Stimulated activated CD8-positive, alpha-beta memory T cell treated with anti-CD3 and anti-CD28 coated beads, Interleukin-15, amount 100 ng/mL, for 1 hour (primary cell): Measurements from ENCODE around the gene TMC3.

Experiments used
- DNase-seq: peaks from one replicate; pipeline ENCODE4 v3.0.0-alpha.2; 2020; ENCODE audit warnings: low read depth

The TMC3 gene

DNA sequence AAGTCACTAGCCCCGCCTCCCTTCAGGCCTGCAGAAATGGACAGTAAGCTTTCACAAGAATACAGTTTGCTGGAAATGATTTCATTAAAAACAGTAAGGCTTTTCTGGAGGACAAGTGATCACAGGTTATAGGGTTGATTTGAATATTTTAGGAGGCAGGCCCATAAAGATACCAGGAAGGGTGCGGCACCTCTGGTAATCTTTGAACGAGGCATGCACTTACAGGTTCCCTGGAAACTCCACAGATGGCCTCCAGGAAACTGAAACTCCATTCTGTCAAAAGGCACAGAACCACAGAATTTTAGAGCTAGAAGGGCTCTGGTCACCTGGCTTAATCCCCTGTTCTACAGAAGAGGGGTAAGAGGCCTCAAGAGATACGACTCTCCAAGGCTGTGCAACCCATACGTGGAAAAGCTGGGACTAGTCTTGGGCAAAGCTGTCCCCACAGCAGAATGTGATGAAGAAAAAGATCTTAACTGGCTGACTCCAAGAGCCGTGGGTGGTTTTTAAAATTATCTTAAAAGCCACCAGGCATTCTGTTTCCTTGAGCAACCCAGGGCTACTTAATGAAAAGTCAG is 51.2 kb downstream of the TMC3 start:
- DNase-seq, result no peak

DNA sequence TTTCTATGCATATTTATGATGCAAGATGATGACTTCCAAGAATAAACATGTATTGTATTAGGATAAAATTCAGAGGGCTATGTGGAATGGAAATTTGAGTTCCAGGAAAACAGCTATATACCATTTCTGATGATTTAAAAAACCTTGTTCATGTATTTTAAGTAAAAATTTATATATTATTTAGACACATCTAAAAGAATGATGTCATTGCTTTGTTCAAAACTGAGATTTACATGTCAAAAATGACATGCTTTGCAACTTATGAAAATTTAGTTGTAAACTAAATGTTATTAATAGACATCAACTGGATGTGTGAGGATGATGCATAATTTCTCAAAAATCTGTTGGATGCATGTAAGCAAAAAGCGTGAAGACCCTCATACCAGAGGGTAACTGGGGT is 52.3 kb downstream of the TMC3 start:
- no peak for DNase-seq

DNA sequence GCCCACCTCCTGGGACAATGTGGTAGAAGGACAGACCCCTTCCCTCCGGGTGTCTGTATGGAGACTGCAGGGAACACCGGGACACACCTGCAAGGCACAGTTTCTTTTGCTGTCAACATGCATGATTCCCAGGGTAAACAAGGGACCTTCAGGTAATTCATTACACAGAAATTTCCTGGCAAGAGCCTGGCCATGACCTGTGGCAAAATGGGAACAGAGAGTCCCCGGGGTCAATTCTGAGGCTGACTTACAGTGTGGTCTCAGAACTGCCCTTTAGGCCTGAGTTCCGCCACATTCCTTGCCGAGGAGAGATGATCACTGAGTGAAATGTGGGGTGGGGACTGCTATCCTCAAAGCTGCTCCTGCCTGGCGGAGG is 56.4 kb downstream of the TMC3 start:
- no peak for DNase-seq

DNA sequence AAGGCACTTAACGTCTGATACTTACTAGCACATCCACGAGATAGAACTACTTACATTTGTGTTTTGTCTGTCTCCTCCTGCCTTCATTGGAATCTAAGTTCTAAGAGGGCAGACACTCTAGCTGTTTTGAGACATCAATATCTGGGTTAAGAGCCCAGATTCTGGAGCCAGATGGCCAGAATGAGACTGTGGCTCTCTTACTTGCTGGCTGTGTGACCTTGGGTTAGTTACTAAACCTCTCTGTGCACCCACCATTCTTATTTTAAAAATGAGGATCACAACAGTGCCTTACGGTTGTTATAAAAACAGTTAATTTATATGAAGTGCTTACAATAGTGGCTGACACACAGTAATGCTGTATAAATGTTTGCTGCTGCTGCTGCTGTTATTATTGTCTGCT is 57.7 kb downstream of the TMC3 start:
- DNase-seq, result no peak

DNA sequence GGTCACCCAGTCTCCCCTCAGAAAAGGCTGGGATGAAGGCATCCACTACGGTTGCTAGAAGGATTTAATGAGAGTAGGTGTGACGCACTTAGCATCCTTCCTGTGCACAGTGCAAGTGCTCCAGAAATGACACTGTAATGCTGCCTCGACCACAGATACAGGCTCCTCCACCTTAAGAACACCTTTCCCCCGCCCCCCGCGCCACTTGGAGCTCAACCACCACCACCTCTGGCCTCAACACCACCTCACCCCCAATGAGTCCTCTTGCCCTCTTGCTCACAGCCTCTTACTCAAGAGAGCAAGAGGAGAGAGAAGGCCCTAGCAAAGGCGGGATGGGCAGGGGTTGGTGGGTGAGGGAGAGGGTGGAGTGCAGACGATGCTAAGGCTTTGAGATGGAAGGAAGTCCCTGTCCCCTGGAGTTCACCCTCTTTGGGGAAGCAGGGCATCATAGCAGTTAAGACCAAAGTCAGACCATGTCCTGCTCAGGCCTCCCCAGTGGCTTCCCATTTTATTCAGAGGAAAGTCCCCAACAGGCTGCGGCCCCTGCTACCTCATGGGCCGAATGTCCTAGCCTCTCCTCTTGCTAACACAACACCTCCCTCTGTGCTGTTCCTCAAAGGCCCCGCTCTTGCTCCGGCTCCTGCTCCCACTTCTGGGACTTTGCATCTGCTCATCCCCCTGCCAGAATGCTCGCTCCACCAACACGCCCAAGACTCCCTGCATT is 58.4 kb downstream of the TMC3 start:
- no peak for DNase-seq

DNA sequence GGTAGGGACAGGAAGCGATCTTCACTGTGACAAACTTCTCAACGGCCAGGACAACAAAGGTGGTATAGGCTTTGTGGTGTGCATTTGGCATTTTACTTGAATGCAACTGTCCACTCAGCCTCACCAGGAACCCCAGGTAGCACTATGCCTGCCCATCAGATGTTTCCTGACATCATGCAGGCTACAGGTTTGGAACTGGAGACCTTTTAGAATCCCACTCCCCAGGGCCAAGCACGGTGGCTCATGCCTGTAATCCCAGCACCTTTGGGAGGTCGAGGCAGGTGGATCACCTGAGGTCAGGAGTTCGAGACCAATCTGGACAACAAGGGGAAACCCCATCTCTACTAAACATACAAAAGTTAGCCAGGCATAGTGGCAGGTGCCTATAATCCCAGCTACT is 59.6 kb downstream of the TMC3 start:
- DNase-seq, result no peak

DNA sequence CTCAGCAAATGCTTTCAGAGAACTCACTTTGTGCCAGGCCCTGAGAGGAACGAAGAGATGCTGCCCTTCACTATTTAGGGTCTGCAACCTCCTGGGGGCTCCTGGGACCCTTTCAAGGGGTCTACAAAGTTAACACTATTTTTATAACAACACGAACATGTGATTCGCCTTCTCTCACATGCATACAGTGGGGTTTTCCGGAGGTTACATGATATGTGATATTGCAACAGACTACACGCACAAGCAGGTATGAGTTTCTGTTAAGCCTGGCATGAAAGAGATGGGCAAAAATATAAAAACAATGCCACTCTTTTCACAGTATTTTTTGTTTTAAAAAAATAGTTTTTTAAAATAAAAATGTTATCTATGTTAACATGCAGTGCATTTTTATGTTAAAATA is 60.3 kb downstream of the TMC3 start:
- no peak for DNase-seq

DNA sequence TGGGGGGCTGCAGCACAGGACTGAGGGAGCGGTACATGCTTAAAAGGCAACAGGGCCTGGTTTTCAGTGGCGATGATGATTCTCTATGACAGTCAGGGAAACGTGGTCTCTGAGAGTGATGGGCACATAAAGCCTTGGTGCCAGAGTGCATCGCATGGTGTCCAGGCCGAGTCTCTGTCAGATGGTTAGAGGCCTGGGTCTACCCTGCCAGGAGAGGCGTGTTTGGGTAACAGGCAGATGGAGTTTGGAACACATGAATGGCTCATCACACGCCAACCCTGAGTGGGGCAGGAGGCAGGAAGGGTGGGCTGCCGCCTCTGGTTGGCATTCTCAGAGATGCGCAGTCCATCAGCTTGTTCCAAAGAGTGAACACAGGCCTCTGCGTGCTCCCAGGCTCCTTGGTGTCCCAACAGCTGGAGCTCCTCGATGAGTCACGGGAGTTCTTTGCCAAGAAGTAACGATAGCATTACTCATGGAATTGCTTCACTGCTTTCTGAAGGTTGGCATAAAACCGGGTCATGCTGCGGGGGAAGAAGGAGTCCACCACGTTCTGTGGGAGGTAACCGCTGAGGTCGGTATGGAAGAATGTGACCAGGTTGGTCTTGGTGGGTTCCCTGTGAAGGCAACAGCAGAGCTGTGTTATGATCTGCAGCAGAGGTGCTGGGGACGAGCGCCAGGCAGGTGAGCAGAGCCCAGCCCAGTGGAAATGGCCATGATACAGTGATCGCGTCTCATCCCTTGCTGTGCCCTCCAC is 61.0 kb downstream of the TMC3 start:
- no peak for DNase-seq

DNA sequence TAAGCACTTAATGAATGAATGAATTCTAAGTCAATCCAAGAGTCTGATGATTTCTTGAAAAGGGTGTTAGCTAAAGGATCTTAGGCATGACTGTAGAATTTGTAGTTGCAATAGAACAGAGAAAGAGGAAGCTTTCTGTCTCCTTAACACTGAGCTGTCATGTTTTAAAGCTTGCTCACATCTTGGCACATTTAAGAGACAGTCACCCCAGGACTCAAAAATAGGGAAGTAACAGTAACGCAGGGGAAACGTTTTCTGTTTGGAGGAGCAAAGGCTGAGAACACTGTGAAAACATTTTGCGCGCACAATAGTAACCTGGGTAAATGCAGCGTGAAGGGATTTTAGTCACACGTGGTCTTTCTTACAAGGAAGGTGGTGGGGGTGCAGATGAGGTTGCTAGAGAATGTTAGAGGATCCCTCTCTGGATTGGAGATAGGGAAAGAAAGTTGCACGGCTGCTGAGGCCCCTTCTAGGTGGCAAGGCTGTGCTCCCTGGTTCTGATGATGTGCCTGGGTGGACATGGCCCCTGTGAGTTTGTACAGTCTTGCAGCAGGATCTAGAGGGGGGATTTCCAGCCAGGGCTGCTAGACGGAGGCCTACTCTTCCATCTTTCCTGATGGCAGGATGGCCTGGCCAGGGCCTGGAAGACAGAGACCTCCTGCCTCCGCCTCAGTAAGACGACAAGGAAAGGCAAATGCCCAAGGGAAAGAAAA is 62.1 kb downstream of the TMC3 start:
- DNase-seq, result no peak

DNA sequence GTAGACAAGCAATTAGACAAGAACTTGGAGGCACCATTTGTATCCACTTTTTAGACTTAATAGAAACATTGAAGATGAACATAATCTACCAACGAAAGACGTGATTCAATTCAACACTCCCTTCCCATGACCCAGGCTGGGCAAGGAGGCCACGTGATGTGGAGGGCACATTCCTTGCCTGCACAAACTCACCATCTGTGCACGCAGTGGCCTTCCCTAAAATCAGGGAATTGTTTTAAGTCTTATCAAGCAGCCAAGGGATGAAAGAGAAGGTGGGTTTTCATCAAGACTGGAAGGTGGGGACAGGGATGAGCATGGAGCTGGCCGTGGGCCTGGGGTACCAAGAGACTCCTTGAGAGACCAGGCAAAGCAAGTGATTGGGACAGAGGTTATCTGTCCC is 63.5 kb downstream of the TMC3 start:
- no peak for DNase-seq

DNA sequence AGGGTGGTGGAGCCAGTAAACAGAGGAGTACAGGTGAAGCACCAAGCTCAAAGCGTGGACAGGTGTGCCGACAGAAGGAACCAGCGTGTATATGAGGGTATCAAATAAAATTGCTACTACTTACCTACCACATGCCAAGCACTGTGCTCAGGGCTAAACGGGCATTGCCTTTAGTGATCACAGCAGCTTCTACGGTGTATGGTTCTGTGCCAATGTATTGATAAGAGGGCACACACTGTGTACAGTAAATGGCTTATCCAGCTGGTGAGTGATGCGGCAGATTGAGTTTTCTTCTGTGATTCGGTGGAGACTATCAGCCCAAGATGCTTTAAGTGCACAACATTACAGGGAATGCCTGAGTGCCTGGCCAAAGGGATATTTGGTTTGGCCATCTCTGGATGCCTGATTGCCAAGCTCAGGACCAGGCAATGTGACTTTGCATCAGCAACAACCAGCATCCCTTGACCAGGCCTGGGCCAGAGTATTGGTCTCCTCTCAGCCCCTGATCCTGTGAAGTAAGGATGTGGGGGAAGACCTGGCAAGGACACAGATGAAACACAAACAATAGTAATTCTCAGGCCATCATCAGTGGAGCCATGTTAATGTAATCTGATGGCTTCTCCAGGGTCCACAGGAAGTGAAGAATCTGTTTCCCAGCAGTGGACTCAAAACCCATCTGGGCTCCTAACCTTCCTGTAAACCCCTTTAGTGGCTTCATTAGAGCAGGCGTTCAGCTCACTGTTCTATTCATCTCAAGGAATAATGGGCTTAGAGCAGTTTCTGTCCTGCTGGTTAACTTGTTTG is 64.2 kb downstream of the TMC3 start:
- no peak for DNase-seq

DNA sequence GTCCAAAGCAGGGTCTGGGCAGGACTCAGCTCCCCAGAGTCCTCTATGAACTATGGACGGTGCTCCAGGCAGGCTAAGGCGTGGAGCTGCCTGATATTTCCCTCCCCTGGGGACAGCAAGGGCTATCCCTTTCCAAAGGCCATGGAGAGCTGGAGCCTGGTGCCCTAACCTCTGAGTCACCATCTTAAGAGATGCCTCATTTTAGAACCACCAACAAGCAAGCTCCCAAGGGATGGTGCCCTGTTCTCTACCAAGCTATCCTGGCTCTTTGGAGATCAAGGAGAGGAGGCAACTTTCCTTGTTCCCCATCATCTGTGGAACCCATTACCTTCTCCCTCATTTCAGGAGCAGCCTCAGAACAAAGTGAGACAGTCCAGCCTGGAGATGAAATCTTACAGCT is 65.8 kb downstream of the TMC3 start:
- DNase-seq, result no peak

DNA sequence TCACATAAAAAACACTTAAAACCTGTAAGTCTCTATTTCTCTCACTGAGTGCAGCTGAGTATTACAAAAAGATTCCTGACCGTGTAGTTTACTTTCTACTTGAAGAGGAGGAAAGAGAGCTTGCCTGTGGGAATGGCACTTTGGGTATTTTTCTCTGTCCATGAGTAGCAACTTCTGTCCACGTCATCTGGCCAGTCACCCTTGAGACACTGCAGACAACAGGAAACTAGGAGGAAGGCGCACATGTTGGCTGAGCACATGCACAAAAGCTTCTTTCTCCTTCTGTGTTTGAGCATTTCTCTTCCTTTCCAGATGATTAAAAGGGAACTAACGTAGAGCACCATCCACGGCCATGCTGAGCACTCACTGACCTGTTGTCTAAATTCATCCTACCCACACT is 69.8 kb downstream of the TMC3 start:
- DNase-seq, result no peak

DNA sequence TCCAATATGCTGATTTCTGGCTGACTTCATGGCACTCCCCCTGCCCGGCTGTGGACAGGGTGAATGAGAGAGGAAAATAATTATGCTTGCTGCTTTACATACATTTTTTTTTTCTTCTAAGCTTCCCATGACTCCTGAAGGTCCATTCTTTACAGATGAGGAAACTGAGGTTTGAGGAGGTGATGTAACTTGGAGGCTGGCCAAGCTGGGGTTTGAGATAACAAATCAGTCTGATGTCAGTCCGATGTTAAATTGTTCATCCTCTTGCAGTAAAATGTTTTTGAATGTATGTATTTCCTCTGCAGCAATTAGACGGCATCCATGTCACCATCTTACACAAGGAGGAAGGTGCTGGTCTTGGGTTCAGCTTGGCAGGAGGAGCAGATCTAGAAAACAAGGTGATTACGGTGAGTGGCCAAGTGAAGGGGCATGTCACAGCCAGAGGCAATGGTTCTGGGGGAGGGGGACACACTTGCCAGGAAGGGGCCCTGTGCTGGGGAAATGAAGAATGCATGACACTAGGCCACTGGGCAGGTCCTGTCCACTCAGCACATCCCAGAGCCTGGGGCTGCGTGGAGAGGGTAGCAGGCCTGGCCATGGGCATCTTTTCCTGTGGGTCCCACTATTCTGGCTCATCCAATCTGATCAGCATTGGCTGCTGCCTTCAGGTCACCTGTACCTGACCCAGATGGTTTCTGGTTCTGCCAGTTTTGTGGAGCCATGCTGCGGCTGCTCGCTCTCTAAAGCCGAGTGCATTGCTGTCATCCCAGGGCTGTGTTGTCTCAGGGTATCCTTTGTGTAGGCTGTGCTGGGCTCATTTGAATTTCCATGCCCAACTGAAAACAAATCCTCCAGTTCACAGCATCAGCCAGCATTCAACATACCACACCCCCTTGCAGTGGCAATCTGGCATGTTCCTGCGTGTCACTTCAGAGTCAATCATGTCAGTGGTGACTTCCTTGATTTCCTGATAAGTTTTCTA is 70.5 kb downstream of the TMC3 start:
- no peak for DNase-seq

DNA sequence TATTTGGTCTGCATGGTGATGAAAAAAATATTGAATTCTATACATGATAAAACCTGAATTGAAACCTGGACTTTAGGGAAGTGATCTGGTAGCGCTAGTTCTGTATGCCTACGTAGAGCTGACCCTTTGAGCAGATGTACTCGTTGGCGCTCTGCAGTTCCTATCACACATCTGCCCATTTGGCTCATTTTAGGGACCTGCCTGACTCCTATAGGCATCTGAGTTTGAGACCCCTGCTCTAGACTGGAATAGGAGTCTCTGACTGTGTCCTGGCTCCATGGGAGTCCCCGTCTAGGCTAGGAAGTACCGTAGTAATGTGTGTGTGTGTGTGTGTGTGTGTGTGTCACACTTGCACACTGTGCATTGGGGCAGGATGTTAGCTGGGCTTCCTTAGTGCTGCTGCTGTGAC is 71.3 kb downstream of the TMC3 start:
- DNase-seq, result no peak

DNA sequence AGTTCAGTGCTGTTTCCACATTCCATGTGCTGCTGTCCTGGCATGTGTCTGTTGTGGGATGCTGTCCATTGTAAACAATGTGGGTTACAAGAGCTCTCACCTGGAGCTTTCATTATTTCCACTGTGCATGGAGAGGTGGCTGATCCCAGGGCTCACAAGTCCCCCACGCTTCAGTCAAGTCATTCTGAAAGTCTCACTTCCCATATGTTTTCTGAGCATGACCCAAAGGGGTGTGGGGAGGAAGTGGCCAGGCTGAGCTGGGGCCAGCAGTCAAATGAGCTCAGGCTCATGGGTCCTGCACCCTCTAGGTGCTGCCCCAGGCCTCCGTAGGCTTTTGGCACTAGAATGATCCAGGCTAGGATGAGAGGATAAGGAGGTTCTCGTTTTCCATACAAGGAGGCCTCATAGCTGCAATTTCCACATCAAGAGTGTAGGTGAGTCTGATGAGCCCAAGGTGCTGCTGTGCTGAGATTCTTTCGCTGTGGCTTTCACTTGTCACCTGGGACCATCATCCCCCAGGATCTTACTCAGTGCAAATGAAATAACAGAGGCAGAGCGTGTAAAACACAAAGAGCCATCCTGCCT is 72.1 kb downstream of the TMC3 start:
- no peak for DNase-seq

DNA sequence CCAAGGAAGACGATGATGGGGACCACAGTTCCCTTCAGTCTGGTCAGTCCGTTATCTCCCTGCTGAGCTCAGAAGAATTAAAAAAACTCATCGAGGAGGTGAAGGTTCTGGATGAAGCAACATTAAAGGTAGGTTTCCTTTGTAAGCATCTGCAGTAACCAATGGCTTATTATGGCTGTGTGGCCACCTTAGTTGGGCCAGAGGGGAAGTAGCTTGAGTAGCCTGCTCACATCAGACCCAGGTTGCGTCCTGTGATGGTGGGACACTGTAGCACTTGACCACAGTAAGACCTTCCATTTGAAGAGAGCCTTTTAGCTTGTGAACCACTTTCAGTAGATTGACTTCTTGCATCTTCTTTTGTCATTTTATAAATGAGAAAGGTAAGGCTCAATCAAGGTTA is 72.6 kb downstream of the TMC3 start:
- DNase-seq, result no peak

DNA sequence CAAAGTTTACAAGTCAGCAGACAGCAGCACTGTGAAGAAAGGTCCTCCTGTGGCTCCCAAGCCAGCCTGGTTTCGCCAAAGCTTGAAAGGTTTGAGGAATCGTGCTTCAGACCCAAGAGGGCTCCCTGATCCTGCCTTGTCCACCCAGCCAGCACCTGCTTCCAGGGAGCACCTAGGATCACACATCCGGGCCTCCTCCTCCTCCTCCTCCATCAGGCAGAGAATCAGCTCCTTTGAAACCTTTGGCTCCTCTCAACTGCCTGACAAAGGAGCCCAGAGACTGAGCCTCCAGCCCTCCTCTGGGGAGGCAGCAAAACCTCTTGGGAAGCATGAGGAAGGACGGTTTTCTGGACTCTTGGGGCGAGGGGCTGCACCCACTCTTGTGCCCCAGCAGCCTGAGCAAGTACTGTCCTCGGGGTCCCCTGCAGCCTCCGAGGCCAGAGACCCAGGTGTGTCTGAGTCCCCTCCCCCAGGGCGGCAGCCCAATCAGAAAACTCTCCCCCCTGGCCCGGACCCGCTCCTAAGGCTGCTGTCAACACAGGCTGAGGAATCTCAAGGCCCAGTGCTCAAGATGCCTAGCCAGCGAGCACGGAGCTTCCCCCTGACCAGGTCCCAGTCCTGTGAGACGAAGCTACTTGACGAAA is 74.3 kb downstream of the TMC3 start:
- no peak for DNase-seq

DNA sequence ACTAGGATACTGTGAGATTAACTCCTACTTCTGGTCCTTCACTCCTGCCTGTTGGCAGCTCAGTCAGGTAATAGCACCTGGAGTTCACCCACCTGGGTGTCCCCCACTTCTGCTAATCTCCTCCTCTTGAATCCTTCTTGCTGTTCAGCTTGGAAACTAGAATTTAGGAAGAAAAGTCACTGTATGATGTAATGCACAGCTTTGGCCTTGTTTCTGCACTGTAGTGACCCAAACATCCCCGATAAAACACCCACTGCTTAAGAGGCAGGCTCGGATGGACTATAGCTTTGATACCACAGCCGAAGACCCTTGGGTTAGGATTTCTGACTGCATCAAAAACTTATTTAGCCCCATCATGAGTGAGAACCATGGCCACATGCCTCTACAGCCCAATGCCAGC is 74.9 kb downstream of the TMC3 start:
- DNase-seq, result no peak

DNA sequence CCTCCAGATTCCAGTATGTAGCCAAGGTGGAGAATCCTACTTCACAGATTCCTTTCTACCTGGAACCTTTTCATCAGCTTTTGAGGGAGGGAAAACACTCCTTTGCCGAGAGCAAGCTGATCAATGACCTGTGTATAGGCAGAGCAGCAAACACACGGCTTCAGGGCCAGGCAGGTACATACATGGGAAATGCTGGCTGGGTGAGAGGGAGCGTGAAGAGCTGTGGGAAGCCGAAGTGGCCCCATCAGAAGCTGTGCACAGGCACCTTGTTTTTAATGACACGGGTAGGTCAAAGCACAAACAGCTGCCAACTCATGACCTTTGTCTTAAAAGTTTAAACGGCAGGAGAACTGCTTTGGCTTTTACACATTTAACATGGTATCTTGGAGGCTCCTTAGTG is 75.4 kb downstream of the TMC3 start:
- no peak for DNase-seq
